Trophoblast cell (in vitro differentiated cells and primary cell): Measurements from ENCODE around the gene IGF2BP1.
"Not testable (repeated sequence)": the region's sequence is repeated elsewhere in the genome, so short reads cannot be mapped to it uniquely, and the experiment has no call there.

Experiments used
- DNase-seq, 2 donors: peaks; one replicate each; pipeline ENCODE4 v3.0.0-alpha.2; 2016
- H2AFZ ChIP-seq: 2 replicates; pipeline ENCODE4 v1.6.1; 2013; ENCODE audit warnings: low read length, moderate library complexity, mild to moderate bottlenecking; ENCODE audit not compliant: insufficient read depth, poor library complexity
- H2AK5ac ChIP-seq: 2 replicates; pipeline ENCODE4 v1.6.1; 2013; ENCODE audit warnings: mild to moderate bottlenecking, low read length
- H2BK120ac ChIP-seq: 2 replicates; pipeline ENCODE4 v1.6.1; 2013; ENCODE audit warnings: low read length, mild to moderate bottlenecking, moderate library complexity; ENCODE audit not compliant: insufficient read depth, poor library complexity
- H2BK12ac ChIP-seq: 2 replicates; pipeline ENCODE4 v1.6.1; 2013; ENCODE audit warnings: mild to moderate bottlenecking, low read length, moderate library complexity
- H2BK5ac ChIP-seq: 2 replicates; pipeline ENCODE4 v1.6.1; 2013; ENCODE audit warnings: low read length, low read depth, moderate library complexity, mild to moderate bottlenecking; ENCODE audit not compliant: poor library complexity
- H3K14ac ChIP-seq: 2 replicates; pipeline ENCODE4 v1.6.1; 2013; ENCODE audit warnings: mild to moderate bottlenecking, low read length
- H3K18ac ChIP-seq: 2 replicates; pipeline ENCODE4 v1.6.1; 2013; ENCODE audit warnings: mild to moderate bottlenecking, low read length
- H3K23ac ChIP-seq: 2 replicates; pipeline ENCODE4 v1.6.1; 2013; ENCODE audit warnings: low read length
- H3K27ac ChIP-seq: 2 replicates; pipeline ENCODE4 v1.5.1; 2013; ENCODE audit warnings: low read depth, mild to moderate bottlenecking, inconsistent platforms, low read length, moderate library complexity
- H3K27me3 ChIP-seq: 2 replicates; pipeline ENCODE4 v1.6.1; 2013; ENCODE audit warnings: inconsistent platforms, mild to moderate bottlenecking, low read length, moderate library complexity; ENCODE audit not compliant: insufficient read depth
- H3K36me3 ChIP-seq, 2 experiments: 1 replicate in 1 of 2; 2 replicates in 1 of 2; pipeline ENCODE4 v1.6.1; 2013; ENCODE audit warnings: low read length in 2 of 2, mild to moderate bottlenecking in 2 of 2, moderate library complexity in 1 of 2; ENCODE audit not compliant: insufficient read depth in 2 of 2, control insufficient read depth in 1 of 2
- H3K4ac ChIP-seq: 2 replicates; pipeline ENCODE4 v1.6.1; 2013; ENCODE audit warnings: low read depth, mild to moderate bottlenecking, low read length, moderate library complexity
- H3K4me1 ChIP-seq, 2 experiments: 1 replicate in 1 of 2; 2 replicates in 1 of 2; pipeline ENCODE4 v1.6.1; 2013; ENCODE audit warnings: low read length in 2 of 2, mild to moderate bottlenecking in 2 of 2, moderate library complexity in 1 of 2; ENCODE audit not compliant: insufficient read depth in 2 of 2, control insufficient read depth in 1 of 2
- H3K4me2 ChIP-seq: 2 replicates; pipeline ENCODE4 v1.6.1; 2013; ENCODE audit warnings: inconsistent platforms, mild to moderate bottlenecking, low read length, moderate library complexity
- H3K4me3 ChIP-seq: 2 replicates; pipeline ENCODE4 v1.5.1; 2013; ENCODE audit warnings: mild to moderate bottlenecking, low read depth, low read length, inconsistent platforms
- H3K79me1 ChIP-seq: one replicate; pipeline ENCODE4 v1.6.1; 2013; ENCODE audit warnings: low read length
- H3K79me2 ChIP-seq: 2 replicates; pipeline ENCODE4 v1.6.1; 2013; ENCODE audit warnings: low read length, mild to moderate bottlenecking; ENCODE audit not compliant: control insufficient read depth, insufficient read depth, poor library complexity
- H3K9ac ChIP-seq: 2 replicates; pipeline ENCODE4 v1.6.1; 2013; ENCODE audit warnings: mild to moderate bottlenecking, low read length
- H3K9me3 ChIP-seq: 2 replicates; pipeline ENCODE4 v1.6.1; 2013; ENCODE audit warnings: low read depth, mild to moderate bottlenecking, control low read depth, inconsistent platforms, low read length; ENCODE audit not compliant: insufficient read depth
- H4K12ac ChIP-seq: 2 replicates; pipeline ENCODE4 v1.6.1; 2013; ENCODE audit warnings: low read depth, mild to moderate bottlenecking, low read length, moderate library complexity
- H4K8ac ChIP-seq: 2 replicates; pipeline ENCODE4 v1.6.1; 2013; ENCODE audit warnings: low read depth, mild to moderate bottlenecking, low read length, moderate library complexity
- H4K91ac ChIP-seq: one replicate; pipeline ENCODE4 v1.6.1; 2013; ENCODE audit warnings: low read depth, mild to moderate bottlenecking, low read length, moderate library complexity
- WGBS: extraction: QIAGEN DNeasy Blood & Tissue Kit; methylation state at CpG from one replicate; pipeline ENCODE4 v1.1.7; 2013; ENCODE audit warnings: missing lambda C conversion rate; ENCODE audit not compliant: insufficient read length, insufficient coverage; ENCODE audit errors: extremely low coverage; 5-methylcytosine and 5-hydroxymethylcytosine counted together

The IGF2BP1 gene

GRCh38 chr17:49022391-49022941, 25.3 kb downstream of the IGF2BP1 start:
- Histone ChIP-seq H2BK5ac (peak overlapping the region; percentile 87), H3K27me3 (no peaks in the 10 kb centered on the region), H3K14ac (peak overlapping the region; percentile 43), H3K4ac (peak overlapping the region; percentile 96), H2AK5ac (no peak overlapping the region), H3K23ac (no peak overlapping the region), H3K18ac (no peak overlapping the region), H3K4me1 (peaks cover 29 to 31% of the 10 kb centered on the region in 2 experiments), H2AFZ (no peak overlapping the region), H3K79me1 (peaks cover 16% of the 10 kb centered on the region), H3K36me3 (peaks cover 19% of the 10 kb centered on the region in 2 experiments), H4K91ac (peak overlapping the region; percentile 72), H3K27ac (peak overlapping the region; percentile 83), H4K8ac (peak overlapping the region; percentile 17), H2BK120ac (peak overlapping the region; percentile 36), H3K9me3 (no peaks in the 10 kb centered on the region), H2BK12ac (peak overlapping the region; percentile 63), H3K4me2 (peak overlapping the region; percentile 47), H3K9ac (no peak overlapping the region), H3K79me2 (peaks cover 21% of the 10 kb centered on the region), H4K12ac (no peak overlapping the region), H3K4me3 (no peak overlapping the region)
- no peak for DNase-seq
- WGBS = no CpG with 5 or more reads among the region's 6 CpGs

DNA sequence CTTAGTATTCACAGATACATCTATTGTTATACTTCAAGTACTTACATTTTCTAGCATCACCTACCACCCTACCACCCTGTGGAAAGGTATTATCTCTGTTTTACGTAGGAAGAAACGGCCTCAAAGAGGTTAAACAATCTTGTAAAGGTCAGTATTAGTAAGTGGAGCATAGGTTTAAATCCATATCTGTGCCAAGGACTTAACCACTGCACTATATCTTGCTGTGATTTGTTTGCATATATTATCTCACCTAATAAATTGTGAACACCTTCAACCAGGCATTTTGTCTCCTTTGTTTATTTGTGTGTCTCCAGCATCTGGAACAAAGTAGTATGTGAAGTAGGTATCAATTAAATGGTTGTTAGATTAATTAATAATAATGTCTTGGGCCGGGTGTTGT, 27.3 kb downstream of the IGF2BP1 start:
- H4K12ac ChIP-seq = no peak overlapping the region
- no peak for DNase-seq
- H2BK120ac ChIP-seq = no peak overlapping the region
- peaks cover 16% of the 10 kb centered on the region for H3K79me1 ChIP-seq
- no peak overlapping the region for H3K4me2 ChIP-seq
- H2AK5ac ChIP-seq = no peak overlapping the region
- peaks cover 17% of the 10 kb centered on the region for H3K79me2 ChIP-seq
- no peak overlapping the region for H2BK12ac ChIP-seq
- no peak overlapping the region for H3K23ac ChIP-seq
- H3K4me3 ChIP-seq = no peak overlapping the region
- H3K9me3 ChIP-seq = no peaks in the 10 kb centered on the region
- H3K4me1 ChIP-seq = peaks cover 22 to 26% of the 10 kb centered on the region in 2 experiments
- H3K9ac ChIP-seq = no peak overlapping the region
- no peak overlapping the region for H2AFZ ChIP-seq
- H4K8ac ChIP-seq = no peak overlapping the region
- no peak overlapping the region for H3K4ac ChIP-seq
- H3K18ac ChIP-seq = no peak overlapping the region
- H2BK5ac ChIP-seq = no peak overlapping the region
- WGBS = no CpG with 5 or more reads among the region's 3 CpGs
- peaks cover 31 to 33% of the 10 kb centered on the region in 2 experiments for H3K36me3 ChIP-seq
- H4K91ac ChIP-seq = no peak overlapping the region
- H3K27ac ChIP-seq = no peak overlapping the region
- H3K27me3 ChIP-seq = no peaks in the 10 kb centered on the region
- H3K14ac ChIP-seq = no peak overlapping the region

- H4K91ac ChIP-seq, H3K4me3 ChIP-seq, H3K9ac ChIP-seq, H2BK120ac ChIP-seq, H3K23ac ChIP-seq, H4K12ac ChIP-seq, H2AK5ac ChIP-seq, H3K18ac ChIP-seq, H3K27ac ChIP-seq, H2AFZ ChIP-seq, H3K9me3 ChIP-seq, H3K27me3 ChIP-seq, H2BK5ac ChIP-seq, H2BK12ac ChIP-seq, H3K14ac ChIP-seq, DNase-seq, H3K4me2 ChIP-seq, H4K8ac ChIP-seq, H3K4ac ChIP-seq: not testable (repeated sequence)
- Histone ChIP-seq H3K79me1 (peaks cover 16% of the 10 kb centered on the region), H3K36me3 (peaks cover 35 to 45% of the 10 kb centered on the region in 2 experiments), H3K79me2 (peaks cover 15% of the 10 kb centered on the region), H3K4me1 (peaks cover 15 to 19% of the 10 kb centered on the region in 2 experiments)
- no CpG with 5 or more reads among the region's 4 CpGs for WGBS
These were observed 29.3 kb downstream of the IGF2BP1 start for GRCh38 chr17:49026447-49026846.

- Histone ChIP-seq H2AK5ac (no peak overlapping the region), H3K4me3 (no peak overlapping the region), H3K79me2 (peaks cover 5% of the 10 kb centered on the region), H4K8ac (no peak overlapping the region), H2BK12ac (no peak overlapping the region), H3K23ac (no peak overlapping the region), H3K27me3 (no peaks in the 10 kb centered on the region), H3K27ac (no peak overlapping the region), H4K12ac (no peak overlapping the region), H3K79me1 (peaks cover 2% of the 10 kb centered on the region), H3K4me2 (no peak overlapping the region), H3K18ac (no peak overlapping the region), H3K14ac (no peak overlapping the region), H3K4me1 (peaks cover 2% of the 10 kb centered on the region in 2 experiments), H3K9ac (no peak overlapping the region), H2BK5ac (no peak overlapping the region), H2BK120ac (no peak overlapping the region), H4K91ac (no peak overlapping the region), H3K36me3 (peaks cover 45 to 54% of the 10 kb centered on the region in 2 experiments), H3K4ac (no peak overlapping the region), H3K9me3 (no peaks in the 10 kb centered on the region), H2AFZ (no peak overlapping the region)
- no peak for DNase-seq
- no CpG with 5 or more reads among the region's 1 CpG for WGBS
These were observed 31.1 kb downstream of the IGF2BP1 start for GRCh38 chr17:49028271-49028670.
